ENCODE results near the gene SCO2. TPM values are rescaled to one million over a fixed set of nuclear protein-coding genes. Genes with fewer than 3 reads are reported as not detected.
"Not testable (repeated sequence)": the region's sequence is repeated elsewhere in the genome, so short reads cannot be mapped to it uniquely, and the experiment has no call there.

SCO2 gene
- total and polyA plus RNA-seq, 2 experiments from 2014 or later, result 2.0 to 11.2 TPM

GRCh38 chr22:50537765-50538164 lies 12.4 kb upstream of the SCO2 start:
- TF ChIP-seq EZH2phosphoT487 (IDR thresholded peaks at IDR 0.05; ENCODE audit: low read depth, severe bottlenecking, unreplicated experiment) (no peak), EZH2 (IDR thresholded peaks at IDR 0.05; ENCODE audit: borderline replicate concordance) (no peak), CTCF (IDR thresholded peaks at IDR 0.05; ENCODE audit: poor library complexity) (no peak)
- Histone ChIP-seq H3K27ac (peak overlapping the region; percentile 91), H4K20me1 (ENCODE audit: insufficient read depth, poor library complexity, severe bottlenecking) (no peaks in the 10 kb centered on the region), H3K27me3 (no peaks in the 10 kb centered on the region), H2AFZ (no peak overlapping the region), H3K36me3 (replicated peaks; ENCODE audit: insufficient read depth, low read depth) (no peaks in the 10 kb centered on the region), H3K4me1 (ENCODE audit: insufficient read depth) (peaks cover 12% of the 10 kb centered on the region), H3K79me2 (no peaks in the 10 kb centered on the region), H3K9me2 (replicated peaks; ENCODE audit: insufficient read depth) (no peaks in the 10 kb centered on the region), H3K9me3 (ENCODE audit: low read depth) (no peaks in the 10 kb centered on the region), H3K4me2 (no peak overlapping the region), H3K4me3 (no peak overlapping the region)
- WGBS (ENCODE audit: low lambda C conversion rate, missing lambda C conversion rate), result 93% methylated on average over 13 of the region's 13 CpGs
- no peak for DNase-seq (ENCODE audit: low spot score)

- Histone ChIP-seq H2AFZ (no peak overlapping the region), H3K27me3 (peaks cover 2% of the 10 kb centered on the region), H3K9me3 (ENCODE audit: low read depth) (no peaks in the 10 kb centered on the region), H3K4me2 (no peak overlapping the region), H3K9me2 (replicated peaks; ENCODE audit: insufficient read depth) (no peaks in the 10 kb centered on the region), H3K4me3 (no peak overlapping the region), H4K20me1 (ENCODE audit: insufficient read depth, poor library complexity, severe bottlenecking) (no peaks in the 10 kb centered on the region), H3K4me1 (ENCODE audit: insufficient read depth) (peaks cover 26% of the 10 kb centered on the region), H3K36me3 (replicated peaks; ENCODE audit: insufficient read depth, low read depth) (no peaks in the 10 kb centered on the region), H3K79me2 (no peaks in the 10 kb centered on the region), H3K27ac (no peak overlapping the region)
- TF ChIP-seq EZH2phosphoT487 (IDR thresholded peaks at IDR 0.05; ENCODE audit: low read depth, severe bottlenecking, unreplicated experiment) (no peak), CTCF (IDR thresholded peaks at IDR 0.05; ENCODE audit: poor library complexity) (no peak), EZH2 (IDR thresholded peaks at IDR 0.05; ENCODE audit: borderline replicate concordance) (no peak)
- no peak for DNase-seq (ENCODE audit: low spot score)
- 77% methylated on average over 3 of the region's 3 CpGs for WGBS (ENCODE audit: low lambda C conversion rate, missing lambda C conversion rate)
These were observed 10.8 kb upstream of the SCO2 start for GRCh38 chr22:50536226-50536625.

- no peaks in the 10 kb centered on the region for H3K9me2 ChIP-seq (replicated peaks; ENCODE audit: insufficient read depth)
- WGBS (ENCODE audit: low lambda C conversion rate, missing lambda C conversion rate), result 93% methylated on average over 7 of the region's 8 CpGs
- H3K36me3 ChIP-seq (replicated peaks; ENCODE audit: insufficient read depth, low read depth), result no peaks in the 10 kb centered on the region
- peaks cover 11% of the 10 kb centered on the region for H3K27me3 ChIP-seq
- DNase-seq (ENCODE audit: low spot score), result no peak
- no peak overlapping the region for H3K4me3 ChIP-seq
- no peak overlapping the region for H2AFZ ChIP-seq
- H3K79me2 ChIP-seq, result no peaks in the 10 kb centered on the region
- no peaks in the 10 kb centered on the region for H4K20me1 ChIP-seq (ENCODE audit: insufficient read depth, poor library complexity, severe bottlenecking)
- no peaks in the 10 kb centered on the region for H3K9me3 ChIP-seq (ENCODE audit: low read depth)
- TF ChIP-seq CTCF (IDR thresholded peaks at IDR 0.05; ENCODE audit: poor library complexity) (no peak), EZH2 (IDR thresholded peaks at IDR 0.05; ENCODE audit: borderline replicate concordance) (no peak), EZH2phosphoT487 (IDR thresholded peaks at IDR 0.05; ENCODE audit: low read depth, severe bottlenecking, unreplicated experiment) (no peak)
- H3K27ac ChIP-seq, result no peak overlapping the region
- peaks cover 37% of the 10 kb centered on the region for H3K4me1 ChIP-seq (ENCODE audit: insufficient read depth)
- no peak overlapping the region for H3K4me2 ChIP-seq
These were observed 9.7 kb upstream of the SCO2 start for GRCh38 chr22:50535113-50535512.

GRCh38 chr22:50533856-50534711 lies 8.7 kb upstream of the SCO2 start:
- H3K79me2 ChIP-seq; H3K4me3 ChIP-seq; H2AFZ ChIP-seq; H3K36me3 ChIP-seq (replicated peaks; ENCODE audit: insufficient read depth, low read depth); H3K9me3 ChIP-seq (ENCODE audit: low read depth); H3K9me2 ChIP-seq (replicated peaks; ENCODE audit: insufficient read depth); H4K20me1 ChIP-seq (ENCODE audit: insufficient read depth, poor library complexity, severe bottlenecking): not testable (repeated sequence)
- peaks cover 11% of the 10 kb centered on the region for H3K27me3 ChIP-seq
- WGBS (ENCODE audit: low lambda C conversion rate, missing lambda C conversion rate), result 45% methylated on average over 21 of the region's 21 CpGs
- H3K4me2 ChIP-seq, result peak overlapping the region; percentile 99
- peaks cover 35% of the 10 kb centered on the region for H3K4me1 ChIP-seq (ENCODE audit: insufficient read depth)
- peak overlapping the region; percentile 96 for H3K27ac ChIP-seq
- peak; percentile 53 for DNase-seq (ENCODE audit: low spot score)
